Mammary epithelial cell (primary cell): Measurements from ENCODE around the gene NUP214.

ENCODE experiments used
- CTCF ChIP-seq, 2 donors: IDR thresholded peaks in 1 of 2; conservative IDR thresholded peaks in 1 of 2; 2 replicates each; pipeline ENCODE4 v1.5.1; 2011 to 2012; ENCODE audit warnings: inconsistent platforms in 2 of 2, low read length in 2 of 2, mild to moderate bottlenecking in 2 of 2, control low read depth in 1 of 2, low read depth in 1 of 2; ENCODE audit not compliant: insufficient read depth in 1 of 2; ENCODE audit errors: extremely low read depth in 1 of 2
- EZH2 ChIP-seq: IDR thresholded peaks from 2 replicates; pipeline ENCODE4 v1.6.1; 2012; ENCODE audit warnings: low read length, inconsistent platforms, borderline replicate concordance

- no peak for TF ChIP-seq CTCF (conservative IDR thresholded peaks at IDR 0.05 in 1 of 2, IDR thresholded peaks at IDR 0.05 in 1 of 2; ENCODE audit: extremely low read depth in 1 of 2, insufficient read depth in 1 of 2, low read depth in 1 of 2, low read length in 2 of 2)
- no peak for TF ChIP-seq EZH2
Measured at GRCh38 chr9:131282688-131283422, 157.5 kb downstream of the NUP214 start.
